Kidney epithelial cell (primary cell): ENCODE measurements around the gene TTLL11. TPM values are rescaled to one million over a fixed set of nuclear protein-coding genes. Genes with fewer than 3 reads are reported as not detected.
"Not testable (repeated sequence)": the region's sequence is repeated elsewhere in the genome, so short reads cannot be mapped to it uniquely, and the experiment has no call there.

Experiments
- DNase-seq: peaks from one replicate; pipeline ENCODE4 v3.0.0-alpha.2; 2010; ENCODE audit warnings: low read depth
- H3K27me3 ChIP-seq: 2 replicates; pipeline ENCODE4 v1.6.0; 2011; ENCODE audit warnings: low read length; ENCODE audit not compliant: control insufficient read depth, insufficient read depth
- H3K36me3 ChIP-seq: 2 replicates; pipeline ENCODE4 v1.5.1; 2011; ENCODE audit warnings: low read length; ENCODE audit not compliant: control insufficient read depth, insufficient read depth
- H3K4me3 ChIP-seq: 2 replicates; pipeline ENCODE4 v1.5.1; 2011; ENCODE audit warnings: low read depth, mild to moderate bottlenecking, control low read depth, low read length
- total RNA-seq: library from RNA; depleted of rRNA; stranded (reverse); fragments of >200 nt; gene quantifications from 2 replicates; pipeline ENCODE4 v1.2.3, GENCODE V29; 2015
- TF ChIP-seq, protein P1 (sequence below): IDR thresholded peaks from 2 replicates; pipeline ENCODE4 v1.5.1; 2011; ENCODE audit warnings: mild to moderate bottlenecking, moderate library complexity, low read length, control low read depth, inconsistent platforms; ENCODE audit not compliant: insufficient read depth, poor library complexity, severe bottlenecking

Gene TTLL11
- total RNA-seq, 1 donor from 2014 or later = 4.2 TPM

DNA sequence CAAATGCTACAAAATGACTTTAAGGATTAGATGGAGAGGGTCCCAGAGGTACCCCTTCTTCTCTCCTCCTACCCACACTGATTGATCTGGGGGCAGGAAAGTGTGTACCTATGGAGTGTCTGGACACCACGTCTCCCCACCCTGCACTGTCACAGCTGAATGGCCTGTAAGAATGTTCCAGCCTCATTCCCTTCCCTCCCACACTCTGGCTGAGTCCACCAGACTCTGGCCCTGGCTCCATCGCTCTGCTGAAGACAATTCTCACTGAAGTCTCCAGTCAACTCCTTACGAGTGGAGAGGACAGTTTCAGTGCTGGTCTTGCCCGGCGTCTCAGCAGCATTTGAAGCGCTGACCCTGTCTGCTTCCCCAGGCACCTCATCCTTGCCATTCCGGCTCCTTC is 105.8 kb downstream of the TTLL11 start:
- no peaks in the 10 kb centered on the region for H3K27me3 ChIP-seq
- no peaks in the 10 kb centered on the region for H3K36me3 ChIP-seq
- TF ChIP-seq, protein P1, sequence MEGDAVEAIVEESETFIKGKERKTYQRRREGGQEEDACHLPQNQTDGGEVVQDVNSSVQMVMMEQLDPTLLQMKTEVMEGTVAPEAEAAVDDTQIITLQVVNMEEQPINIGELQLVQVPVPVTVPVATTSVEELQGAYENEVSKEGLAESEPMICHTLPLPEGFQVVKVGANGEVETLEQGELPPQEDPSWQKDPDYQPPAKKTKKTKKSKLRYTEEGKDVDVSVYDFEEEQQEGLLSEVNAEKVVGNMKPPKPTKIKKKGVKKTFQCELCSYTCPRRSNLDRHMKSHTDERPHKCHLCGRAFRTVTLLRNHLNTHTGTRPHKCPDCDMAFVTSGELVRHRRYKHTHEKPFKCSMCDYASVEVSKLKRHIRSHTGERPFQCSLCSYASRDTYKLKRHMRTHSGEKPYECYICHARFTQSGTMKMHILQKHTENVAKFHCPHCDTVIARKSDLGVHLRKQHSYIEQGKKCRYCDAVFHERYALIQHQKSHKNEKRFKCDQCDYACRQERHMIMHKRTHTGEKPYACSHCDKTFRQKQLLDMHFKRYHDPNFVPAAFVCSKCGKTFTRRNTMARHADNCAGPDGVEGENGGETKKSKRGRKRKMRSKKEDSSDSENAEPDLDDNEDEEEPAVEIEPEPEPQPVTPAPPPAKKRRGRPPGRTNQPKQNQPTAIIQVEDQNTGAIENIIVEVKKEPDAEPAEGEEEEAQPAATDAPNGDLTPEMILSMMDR = no peak
- no peak for DNase-seq
- no peak overlapping the region for H3K4me3 ChIP-seq

- TF ChIP-seq, protein P1 = no peak
- Histone ChIP-seq H3K27me3 (no peaks in the 10 kb centered on the region), H3K36me3 (no peaks in the 10 kb centered on the region), H3K4me3 (no peak overlapping the region)
- no peak for DNase-seq
These were observed 107.2 kb downstream of the TTLL11 start for GRCh38 chr9:121985792-121986494.

DNA sequence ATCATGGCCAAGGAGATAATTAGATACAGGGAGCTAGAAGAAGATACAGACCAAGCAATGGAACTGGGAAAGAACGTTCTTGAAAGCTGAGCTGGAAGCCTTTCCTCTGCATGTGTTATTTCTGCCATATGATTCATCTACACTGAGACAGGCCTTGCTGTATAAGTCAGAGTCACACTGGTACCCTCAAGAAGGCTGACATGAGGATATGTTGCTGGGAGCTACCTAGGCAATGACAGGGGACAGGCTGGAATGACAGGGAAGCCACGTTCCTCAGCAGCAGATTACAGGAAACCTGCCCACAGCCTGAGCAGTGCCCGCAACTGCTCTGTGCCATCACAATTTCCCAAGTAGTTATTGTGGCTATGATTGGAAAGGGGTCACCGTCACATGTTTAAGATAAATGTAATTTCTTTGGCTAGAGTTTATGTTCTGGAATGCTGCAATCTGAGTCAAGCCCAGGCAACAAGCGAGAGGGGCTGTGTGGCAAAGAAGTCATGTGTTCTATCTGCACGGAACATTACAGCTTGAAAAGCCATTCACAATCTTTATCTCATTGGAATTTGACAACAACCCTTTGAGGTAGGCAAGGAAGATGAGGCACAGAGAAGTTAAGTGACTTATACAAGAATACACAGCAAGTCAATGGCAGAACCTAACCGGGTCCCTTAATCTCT is 108.2 kb downstream of the TTLL11 start:
- no peak for DNase-seq
- no peaks in the 10 kb centered on the region for H3K36me3 ChIP-seq
- H3K27me3 ChIP-seq = no peaks in the 10 kb centered on the region
- TF ChIP-seq, protein P1 = no peak
- H3K4me3 ChIP-seq = no peak overlapping the region

DNA sequence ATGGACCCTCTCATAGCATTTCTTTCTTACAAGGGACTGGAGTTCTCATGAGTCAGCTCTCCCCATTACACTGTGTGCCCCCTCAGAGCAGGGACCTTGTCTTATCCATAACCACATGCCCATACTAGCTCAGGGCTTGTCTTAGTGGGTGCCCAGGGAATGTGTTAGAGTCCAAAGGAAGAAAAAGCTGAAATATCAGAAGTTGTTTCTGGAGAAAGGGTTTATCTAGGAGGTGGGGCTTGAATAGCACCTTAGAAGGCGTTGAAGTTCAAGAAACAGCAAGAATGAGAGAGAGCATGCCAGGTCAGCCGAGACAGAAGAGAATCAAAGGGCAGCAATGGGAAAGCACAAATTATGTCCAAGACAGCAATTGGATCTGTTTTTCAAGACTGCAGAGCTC is 109.4 kb downstream of the TTLL11 start:
- Histone ChIP-seq H3K4me3 (no peak overlapping the region), H3K36me3 (no peaks in the 10 kb centered on the region), H3K27me3 (no peaks in the 10 kb centered on the region)
- TF ChIP-seq, protein P1 = no peak
- DNase-seq = no peak

DNA sequence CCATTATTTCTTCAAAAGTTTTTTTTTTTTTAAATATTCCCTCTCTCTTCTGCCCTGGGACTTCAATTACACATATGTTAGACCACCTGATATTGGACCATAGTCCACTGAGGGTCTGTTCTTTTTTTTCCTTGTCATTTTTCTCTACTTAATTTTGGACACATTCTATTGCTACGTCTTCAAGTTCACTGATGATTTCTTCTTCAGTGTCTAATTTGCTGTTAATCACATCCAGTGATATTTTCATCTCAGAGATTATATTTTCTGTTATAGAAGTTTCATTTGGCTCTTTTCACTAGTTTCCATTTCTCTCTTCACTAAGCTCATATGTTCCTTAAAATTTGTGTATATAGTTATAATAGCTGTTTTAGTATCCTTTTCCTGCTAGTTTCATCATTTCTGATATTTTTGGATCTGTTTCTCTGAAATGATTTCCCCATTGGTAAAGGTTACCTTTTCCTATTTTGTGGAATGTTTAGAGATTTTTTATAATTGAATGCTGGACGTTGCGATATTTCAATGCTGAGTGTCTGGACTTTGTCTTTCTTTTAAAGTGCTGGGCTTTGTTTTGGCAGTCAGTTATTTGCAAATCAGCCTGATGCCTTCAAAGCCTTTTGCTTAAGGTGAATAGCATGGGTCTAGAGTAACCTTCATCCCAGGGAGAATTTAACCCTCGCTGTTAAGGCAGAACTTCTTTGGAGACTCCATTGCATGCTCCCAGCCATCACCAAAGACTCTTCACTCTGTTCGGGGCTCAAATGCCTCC is 111.8 kb downstream of the TTLL11 start:
- DNase-seq = no peak
- Histone ChIP-seq H3K4me3 (no peak overlapping the region), H3K27me3 (no peaks in the 10 kb centered on the region), H3K36me3 (no peaks in the 10 kb centered on the region)
- TF ChIP-seq, protein P1 = no peak

DNA sequence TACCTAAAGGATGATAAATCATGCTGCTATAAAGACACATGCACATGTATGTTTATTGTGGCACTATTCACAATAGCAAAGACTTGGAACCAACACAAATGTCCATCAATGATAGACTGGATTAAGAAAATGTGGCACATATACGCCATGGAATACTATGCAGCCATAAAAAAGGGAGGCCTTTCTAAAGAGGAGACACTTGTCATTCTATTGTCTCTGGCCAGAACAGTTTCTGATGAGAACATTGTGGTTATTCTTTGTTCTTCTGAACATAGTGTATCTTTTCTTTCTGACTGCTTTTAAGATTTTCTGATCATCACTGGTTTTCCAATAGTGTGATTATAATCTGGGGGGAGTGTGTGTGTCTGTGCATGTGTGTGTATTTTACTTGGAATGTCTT is 112.4 kb downstream of the TTLL11 start:
- not testable (repeated sequence) for H3K27me3 ChIP-seq, DNase-seq, H3K4me3 ChIP-seq, H3K36me3 ChIP-seq
